ENCODE results near the gene CBX6. TPM values are rescaled to one million over a fixed set of nuclear protein-coding genes. Genes with fewer than 3 reads are reported as not detected.

Gene CBX6
- total RNA-seq, 4 donors from 2014 or later: 7.0 to 35.5 (median 10.7) TPM

DNA sequence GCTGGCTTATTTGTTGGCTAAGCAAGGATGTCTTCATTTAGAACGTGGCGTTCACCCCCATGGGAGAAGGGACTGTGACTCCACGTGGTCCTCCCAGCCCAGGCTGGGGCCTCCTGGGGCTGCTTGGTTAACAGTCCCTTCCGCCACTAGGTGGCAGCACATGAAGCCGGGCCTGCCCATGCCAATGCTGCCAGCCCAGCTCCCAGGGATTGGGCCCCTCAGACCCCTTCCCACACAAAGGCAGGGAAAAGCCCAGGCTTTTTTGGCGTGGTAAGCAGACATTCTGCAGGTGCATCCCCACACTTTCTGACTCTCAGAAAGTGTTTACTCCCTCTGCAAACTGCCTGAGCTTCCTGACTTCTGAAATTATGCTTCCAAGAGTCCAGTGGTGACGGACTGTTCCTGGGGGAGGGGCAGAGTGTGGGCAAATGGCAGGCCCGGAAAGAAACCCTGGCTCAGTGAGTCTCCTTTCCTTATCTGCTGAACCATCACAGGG is 3.1 kb downstream of the CBX6 start:
- TF ChIP-seq CTCF (IDR thresholded peaks at IDR 0.05) (peak; percentile 73 to 92 (median 81)), POLR2A (IDR thresholded peaks at IDR 0.05) (no peak)
- Histone ChIP-seq H3K4me1 (peaks cover 0 to 48% (median 13%) of the 10 kb centered on the region in 4 donors), H3K9me3 (no peaks in the 10 kb centered on the region), H3K36me3 (peaks cover 0 to 17% (median 0%) of the 10 kb centered on the region in 3 donors), H3K4me3 (no peak overlapping the region), H3K27me3 (no peaks in the 10 kb centered on the region), H3K27ac (no peak overlapping the region)
- peak; percentile 83 to 91 (median 84) for DNase-seq

GRCh38 chr22:38868286-38868721 is 3.7 kb downstream of the CBX6 start:
- no peak overlapping the region for H3K27ac ChIP-seq
- no peaks in the 10 kb centered on the region for H3K9me3 ChIP-seq
- H3K36me3 ChIP-seq: peaks cover 0 to 17% (median 0%) of the 10 kb centered on the region in 3 donors
- TF ChIP-seq CTCF (IDR thresholded peaks at IDR 0.05): no peak
- no peak for TF ChIP-seq POLR2A (IDR thresholded peaks at IDR 0.05)
- H3K4me1 ChIP-seq: peaks cover 0 to 48% (median 13%) of the 10 kb centered on the region in 4 donors
- peak in 1 of 3 donors; percentile 41 for DNase-seq
- no peak overlapping the region for H3K4me3 ChIP-seq
- no peaks in the 10 kb centered on the region for H3K27me3 ChIP-seq

DNA sequence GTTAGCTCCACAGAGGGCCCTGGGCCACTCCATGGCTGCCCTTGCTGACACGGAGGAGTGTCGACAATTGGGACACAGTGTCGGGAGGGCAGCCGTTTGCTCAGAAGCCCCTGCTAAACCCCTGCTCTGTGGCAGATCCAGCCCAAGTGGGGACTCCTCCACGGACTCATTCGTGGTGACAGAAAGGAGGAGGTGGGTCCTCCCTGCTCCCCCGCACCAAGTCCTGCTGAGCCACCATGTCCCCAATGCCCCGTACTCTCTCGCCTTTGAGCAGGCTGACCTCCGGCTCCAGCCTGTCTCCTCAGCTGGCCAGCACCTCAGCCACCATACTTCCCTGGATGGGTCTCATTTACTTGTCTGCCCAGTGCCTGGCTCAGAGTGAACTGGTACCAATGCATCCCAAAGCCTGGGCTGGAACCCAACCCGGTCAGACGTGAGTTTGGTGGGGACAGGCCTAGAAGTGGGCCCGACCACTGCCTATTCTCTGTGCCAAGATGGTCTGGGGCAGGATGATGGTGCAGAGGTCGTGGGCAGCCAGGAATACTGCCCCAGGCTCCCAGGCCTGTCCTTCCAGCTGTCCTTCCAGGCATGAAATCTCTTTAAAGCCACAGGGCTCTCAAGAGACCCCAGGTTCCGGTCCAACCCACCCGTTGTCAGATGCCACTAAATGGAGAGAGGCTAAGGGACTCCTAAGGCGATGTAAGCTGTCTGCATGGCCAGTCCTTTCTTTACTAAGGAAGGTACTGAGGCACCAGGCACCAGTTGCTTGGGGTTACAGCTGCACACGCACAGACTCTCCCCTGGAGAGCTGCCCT is 4.3 kb downstream of the CBX6 start:
- no peaks in the 10 kb centered on the region for H3K9me3 ChIP-seq
- no peaks in the 10 kb centered on the region for H3K27me3 ChIP-seq
- TF ChIP-seq POLR2A (IDR thresholded peaks at IDR 0.05) (no peak), CTCF (IDR thresholded peaks at IDR 0.05) (no peak)
- H3K27ac ChIP-seq: no peak overlapping the region
- peaks cover 0 to 50% (median 13%) of the 10 kb centered on the region in 4 donors for H3K4me1 ChIP-seq
- H3K36me3 ChIP-seq: peaks cover 0 to 17% (median 0%) of the 10 kb centered on the region in 3 donors
- H3K4me3 ChIP-seq: no peak overlapping the region
- peak in 1 of 3 donors; percentile 38 for DNase-seq

GRCh38 chr22:38867124-38867455 is 4.9 kb downstream of the CBX6 start:
- no peak overlapping the region for H3K4me3 ChIP-seq

More at GRCh38 chr22:38867124-38867455, 4.9 kb downstream of the CBX6 start:
- Histone ChIP-seq H3K9me3 (no peaks in the 10 kb centered on the region), H3K36me3 (peaks cover 0 to 17% (median 0%) of the 10 kb centered on the region in 3 donors), H3K4me1 (peaks cover 0 to 53% (median 13%) of the 10 kb centered on the region in 4 donors), H3K27me3 (no peaks in the 10 kb centered on the region), H3K27ac (no peak overlapping the region)
- no peak for TF ChIP-seq CTCF (IDR thresholded peaks at IDR 0.05)
- TF ChIP-seq POLR2A (IDR thresholded peaks at IDR 0.05): no peak
- DNase-seq: no peak

Data from Peyer's patch (tissue), 4 donors.